Activated CD8-positive, alpha-beta memory T cell treated with anti-CD3 and anti-CD28 coated beads, Interleukin-2, amount 50 U/mL, for 4 hours (primary cell): ENCODE results near the gene AKIRIN2.

Experiments used
- DNase-seq: peaks from one replicate; pipeline ENCODE4 v3.0.0-alpha.2; 2020

AKIRIN2 gene

GRCh38 chr6:87684895-87685654 lies 17.0 kb downstream of the AKIRIN2 start:
- no peak for DNase-seq

- DNase-seq = no peak
Observed at GRCh38 chr6:87683890-87684289, 18.1 kb downstream of the AKIRIN2 start.

GRCh38 chr6:87682310-87682709 lies 19.7 kb downstream of the AKIRIN2 start:
- no peak for DNase-seq

GRCh38 chr6:87675004-87675681 lies 26.9 kb downstream of the AKIRIN2 start:
- DNase-seq = no peak

GRCh38 chr6:87674290-87674689 lies 27.7 kb downstream of the AKIRIN2 start:
- DNase-seq = no peak

- no peak for DNase-seq
Observed at GRCh38 chr6:87673237-87673636, 28.8 kb downstream of the AKIRIN2 start.

- no peak for DNase-seq
Observed at GRCh38 chr6:87672641-87673040, 29.4 kb downstream of the AKIRIN2 start.

- no peak for DNase-seq
Observed at GRCh38 chr6:87671555-87672029, 30.4 kb downstream of the AKIRIN2 start.

GRCh38 chr6:87670707-87671106 lies 31.3 kb downstream of the AKIRIN2 start:
- DNase-seq = no peak

GRCh38 chr6:87669051-87669450 lies 33.0 kb downstream of the AKIRIN2 start:
- no peak for DNase-seq

GRCh38 chr6:87668013-87668412 lies 34.0 kb downstream of the AKIRIN2 start:
- no peak for DNase-seq

GRCh38 chr6:87667032-87667431 lies 35.0 kb downstream of the AKIRIN2 start:
- no peak for DNase-seq

GRCh38 chr6:87664921-87665485 lies 37.0 kb downstream of the AKIRIN2 start:
- no peak for DNase-seq

GRCh38 chr6:87663434-87663833 lies 38.6 kb downstream of the AKIRIN2 start:
- no peak for DNase-seq

GRCh38 chr6:87661503-87661902 lies 40.5 kb downstream of the AKIRIN2 start:
- no peak for DNase-seq

GRCh38 chr6:87661016-87661415 lies 41.0 kb downstream of the AKIRIN2 start:
- DNase-seq = no peak

- no peak for DNase-seq
Observed at GRCh38 chr6:87660226-87660911, 41.7 kb downstream of the AKIRIN2 start.

- no peak for DNase-seq
Observed at GRCh38 chr6:87658516-87658915, 43.5 kb downstream of the AKIRIN2 start.

- no peak for DNase-seq
Observed at GRCh38 chr6:87656857-87657256, 45.2 kb downstream of the AKIRIN2 start.

GRCh38 chr6:87655824-87656223 lies 46.2 kb downstream of the AKIRIN2 start:
- DNase-seq = no peak

GRCh38 chr6:87654875-87655454 lies 47.1 kb downstream of the AKIRIN2 start:
- DNase-seq = no peak

- no peak for DNase-seq
Observed at GRCh38 chr6:87654122-87654521, 47.9 kb downstream of the AKIRIN2 start.
